HG02642 (cell line): ENCODE measurements around the gene TFRC.
"Not testable (repeated sequence)": the region's sequence is repeated elsewhere in the genome, so short reads cannot be mapped to it uniquely, and the experiment has no call there.

Source experiments
- ATAC-seq: cut with Tn5 transposase; IDR thresholded peaks from one replicate; pipeline ENCODE4 v1.9.1; 2021; ENCODE audit warnings: mild to moderate bottlenecking; ENCODE audit not compliant: unreplicated experiment, poor library complexity

The TFRC gene

DNA sequence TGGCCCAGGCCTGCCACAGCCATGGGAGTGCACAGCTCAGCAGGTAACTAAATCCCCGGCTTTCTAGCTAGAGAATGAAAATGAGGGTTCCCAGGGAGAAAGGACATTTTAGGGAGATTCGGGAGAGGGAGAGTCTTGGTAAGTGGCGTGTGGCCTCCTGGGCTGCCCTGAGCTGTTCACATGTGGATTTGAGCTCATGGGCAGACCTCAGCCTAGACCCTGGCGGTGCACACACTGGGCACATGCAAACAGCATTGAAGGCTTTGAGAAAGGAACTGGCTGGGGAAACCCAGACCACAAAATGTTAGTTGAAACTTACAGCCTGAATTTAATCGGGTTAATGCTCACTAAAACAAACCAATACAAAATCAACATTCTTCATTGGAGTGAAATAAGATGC is 72.4 kb downstream of the TFRC start:
- ATAC-seq: no peak

GRCh38 chr3:196008929-196009328 is 73.0 kb downstream of the TFRC start:
- ATAC-seq: no peak

DNA sequence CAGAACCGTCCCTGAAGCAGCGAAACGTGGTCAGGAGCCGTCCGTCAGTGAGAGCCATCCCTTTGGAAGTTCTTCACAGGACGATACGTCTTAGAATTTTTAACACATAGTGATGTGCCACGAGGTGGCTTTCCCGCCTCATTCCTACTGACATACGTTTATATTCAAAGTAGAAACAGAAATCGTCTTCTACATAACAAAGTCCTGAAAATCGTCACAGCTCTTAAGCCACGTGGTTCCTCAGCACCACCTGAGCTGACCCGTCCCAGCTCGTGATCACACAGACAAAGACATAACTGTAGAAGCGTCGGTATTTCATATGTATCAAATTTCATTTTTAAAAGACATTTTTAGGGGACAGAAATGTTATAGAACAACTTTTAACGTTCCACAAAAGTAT is 73.5 kb downstream of the TFRC start:
- ATAC-seq: no peak

DNA sequence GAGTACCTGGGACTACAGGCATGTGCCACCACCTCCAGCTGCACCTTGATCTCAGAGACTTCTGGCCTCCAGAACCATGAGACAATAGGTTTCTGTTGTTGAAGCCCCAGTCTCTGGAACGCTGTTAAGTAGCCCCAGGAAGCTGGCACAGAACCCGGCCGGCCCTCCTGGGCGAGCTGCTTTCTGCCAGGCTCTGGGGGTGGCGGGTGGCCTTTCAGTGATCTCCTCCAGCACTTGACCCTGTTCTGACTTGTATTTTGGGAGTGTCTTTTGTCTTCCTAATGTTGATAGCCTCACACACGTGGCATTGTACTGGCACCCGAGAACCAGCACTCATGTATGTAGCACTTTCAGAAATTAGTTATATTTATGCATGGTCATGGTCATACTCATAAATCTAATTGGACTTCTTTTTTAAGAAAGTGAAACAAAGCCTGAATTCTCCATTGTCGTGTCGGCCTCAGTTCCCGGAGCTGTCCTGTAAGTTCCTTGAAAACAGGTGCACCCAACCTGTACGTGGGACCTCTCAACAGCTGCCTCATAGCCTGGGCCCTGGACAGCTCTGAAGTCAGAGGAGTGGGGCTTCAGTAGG is 74.0 kb downstream of the TFRC start:
- no peak for ATAC-seq

DNA sequence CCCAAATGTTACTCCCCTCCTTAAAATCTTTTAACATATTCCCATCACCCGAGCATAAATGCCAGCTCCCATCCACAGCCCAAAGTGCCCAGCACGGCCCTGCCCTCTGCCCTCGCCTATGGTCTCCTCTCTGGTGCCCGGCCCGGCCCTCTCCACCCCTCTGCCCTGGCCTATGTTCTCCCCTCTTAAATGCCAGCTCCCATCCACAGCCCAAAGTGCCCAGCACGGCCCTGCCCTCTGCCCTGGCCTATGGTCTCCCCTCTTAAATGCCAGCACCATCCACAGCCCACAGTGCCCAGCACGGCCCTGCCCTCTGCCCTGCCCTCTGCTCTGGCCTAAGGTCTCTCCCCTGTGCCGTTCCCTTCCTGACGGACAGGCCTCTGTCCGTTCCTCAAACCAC is 76.6 kb downstream of the TFRC start:
- ATAC-seq: not testable (repeated sequence)

GRCh38 chr3:196004359-196005052 is 77.4 kb downstream of the TFRC start:
- ATAC-seq: not testable (repeated sequence)

DNA sequence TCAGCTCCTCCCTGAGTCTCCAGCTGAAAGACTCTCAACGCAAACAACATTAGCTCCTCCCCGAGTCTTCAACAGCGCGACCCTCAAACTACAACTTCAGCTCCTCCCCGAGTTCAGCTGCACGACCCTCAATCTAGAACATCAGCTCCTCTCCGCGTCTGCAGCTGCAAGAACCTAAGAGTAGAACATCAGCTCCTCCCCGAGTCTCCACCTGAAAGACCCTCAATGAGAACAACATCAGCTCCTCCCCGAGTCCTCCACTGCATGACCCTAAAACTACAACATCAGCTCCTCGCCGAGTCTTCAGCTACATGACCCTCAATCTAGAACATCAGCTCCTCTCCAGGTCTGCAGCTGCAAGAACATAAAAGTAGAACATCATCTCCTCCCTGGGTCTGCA is 78.3 kb downstream of the TFRC start:
- ATAC-seq: no peak

- not testable (repeated sequence) for ATAC-seq
These were observed 79.2 kb downstream of the TFRC start for GRCh38 chr3:196002721-196003120.

DNA sequence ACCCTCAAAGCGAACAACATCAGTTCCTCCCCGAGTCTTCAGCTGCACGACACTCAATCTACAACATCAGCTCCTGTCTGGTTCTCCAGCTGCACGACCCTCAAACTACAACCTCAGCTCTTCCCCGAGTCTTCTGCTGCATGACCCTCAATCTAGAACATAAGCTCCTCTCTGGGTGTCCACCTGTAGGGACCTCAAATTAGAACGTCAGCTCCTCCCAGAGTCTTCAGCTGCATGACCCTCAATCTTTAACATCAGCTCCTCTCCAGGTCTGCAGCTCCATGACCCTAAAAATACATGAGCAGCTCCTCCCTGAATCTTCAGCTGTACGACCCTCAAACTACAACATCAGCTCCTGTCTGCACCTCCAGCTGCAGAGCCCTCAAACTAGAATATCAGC is 80.7 kb downstream of the TFRC start:
- ATAC-seq: not testable (repeated sequence)

DNA sequence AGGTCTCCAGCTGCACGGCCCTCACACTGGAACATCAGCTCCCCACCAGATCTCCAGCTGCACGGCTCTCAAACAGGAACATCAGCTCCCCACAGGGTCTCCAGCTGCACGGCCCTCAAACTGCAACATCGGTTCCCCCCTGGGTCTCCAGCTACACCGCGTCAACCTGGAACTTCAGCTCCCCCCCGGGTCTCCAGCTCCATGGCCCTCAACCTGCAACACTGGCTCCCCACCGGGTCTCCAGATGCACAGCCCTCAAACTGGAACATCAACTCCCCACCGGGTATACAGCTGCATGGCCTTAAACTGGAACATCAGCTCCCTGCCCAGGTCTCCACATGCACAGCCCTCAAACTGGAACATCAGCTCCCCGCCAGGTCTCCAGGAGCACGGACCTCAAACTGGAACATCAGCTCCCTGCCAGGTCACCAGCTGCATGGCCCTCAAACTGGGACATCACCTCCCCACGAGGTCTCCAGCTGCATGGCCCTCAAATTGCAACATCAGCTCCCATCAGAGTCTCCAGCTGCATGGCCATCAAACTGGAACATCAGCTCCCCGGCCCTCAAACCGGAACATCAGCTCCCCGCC is 81.4 kb downstream of the TFRC start:
- not testable (repeated sequence) for ATAC-seq

DNA sequence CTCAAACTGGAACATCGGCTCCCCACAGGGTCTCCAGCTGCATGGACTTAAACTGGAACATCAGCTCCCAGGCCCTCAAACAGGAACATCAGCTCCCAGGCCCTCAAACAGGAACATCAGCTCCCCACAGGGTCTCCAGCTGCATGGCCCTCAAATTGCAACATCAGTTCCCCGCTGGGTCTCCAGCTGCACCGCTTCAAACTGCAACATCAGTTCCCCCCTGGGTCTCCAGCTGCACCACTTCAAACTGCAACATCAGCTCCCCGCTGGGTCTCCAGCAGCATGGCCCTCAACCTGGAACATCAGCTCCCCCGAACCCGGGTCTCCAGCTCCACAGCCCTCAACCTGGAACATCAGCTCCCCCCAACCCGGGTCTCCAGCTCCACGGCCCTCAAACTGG is 82.0 kb downstream of the TFRC start:
- ATAC-seq: no peak
